Endothelial cell of umbilical vein (primary cell): ENCODE data around the gene MAP1LC3C. TPM values are rescaled to one million over a fixed set of nuclear protein-coding genes. Genes with fewer than 3 reads are reported as not detected.

Experiments
- BruUV-seq: library from RNA; stranded (reverse); fragments of 400-500 nt; replicated peaks from 2 replicates; lab custom pipeline; 2021; lab: Mats Ljungman, UMichigan
- CTCF ChIA-PET: fragments of 300-600, 350-600 bp; sonication (Branson Sonifier 250); formaldehyde crosslinking; loops from one replicate; lab custom pipeline; 2021; ENCODE audit warnings: antibody characterized with exemption, inconsistent platforms; lab: Charles Lee
- POLR2A ChIA-PET: fragments of 300-600, 350-600 bp; sonication (Branson Sonifier 250); formaldehyde crosslinking; loops from one replicate; lab custom pipeline; 2021; ENCODE audit warnings: antibody characterized with exemption, inconsistent platforms; lab: Charles Lee
- DNase-seq: peaks from one replicate; pipeline ENCODE4 v3.0.0-alpha.2; 2011; ENCODE audit warnings: low read depth, low spot score
- FAIRE-seq: peaks from 2 replicates; lab custom pipeline; 2011; peaks lifted over from hg19 to GRCh38; lab: Jason Lieb, UNC
- H2AFZ ChIP-seq: 2 replicates; pipeline ENCODE4 v1.6.0; 2012; ENCODE audit warnings: low read depth, low read length, control low read depth, inconsistent platforms
- H3K27ac ChIP-seq: 2 replicates; pipeline ENCODE4 v1.5.1; 2011; ENCODE audit warnings: low read depth, mild to moderate bottlenecking, control low read depth, low read length, moderate library complexity; ENCODE audit not compliant: insufficient read depth
- H3K27me3 ChIP-seq, 2 experiments: 2 replicates each; pipeline versions ENCODE4 v1.6.0 to v1.6.1; 2011; ENCODE audit warnings: low read length in 2 of 2, mixed read lengths in 1 of 2; ENCODE audit not compliant: control insufficient read depth in 2 of 2, insufficient read depth in 2 of 2
- H3K36me3 ChIP-seq, 2 experiments: 2 replicates in 1 of 2; 3 replicates in 1 of 2; pipeline ENCODE4 v1.5.1; 2011; ENCODE audit warnings: low read length in 2 of 2, mild to moderate bottlenecking in 1 of 2, moderate library complexity in 1 of 2; ENCODE audit not compliant: control insufficient read depth in 2 of 2, insufficient read depth in 2 of 2; ENCODE audit errors: extremely low read depth in 1 of 2
- H3K4me1 ChIP-seq: 3 replicates; pipeline ENCODE4 v1.5.1; 2011; ENCODE audit warnings: mild to moderate bottlenecking, low read length; ENCODE audit not compliant: control insufficient read depth, insufficient read depth; ENCODE audit errors: extremely low read depth
- H3K4me2 ChIP-seq: 2 replicates; pipeline ENCODE4 v1.6.1; 2011; ENCODE audit warnings: low read length, control low read depth, mixed read lengths; ENCODE audit not compliant: insufficient read depth
- H3K4me3 ChIP-seq, 3 experiments: fragments of 200-600 bp in 1 of 3; sonication (generic), shearing (Covaris generic) in 1 of 3; replicated peaks in 1 of 3; 2 replicates each; pipeline ENCODE4 v1.5.1; 2011 to 2016; ENCODE audit warnings: control low read depth in 3 of 3, low read length in 3 of 3, mild to moderate bottlenecking in 2 of 3, inconsistent platforms in 1 of 3, low read depth in 1 of 3, moderate library complexity in 1 of 3; ENCODE audit not compliant: insufficient read depth in 1 of 3
- H3K79me2 ChIP-seq: 2 replicates; pipeline ENCODE4 v1.6.0; 2012; ENCODE audit warnings: low read length, inconsistent platforms; ENCODE audit not compliant: control insufficient read depth, insufficient read depth
- H3K9ac ChIP-seq: replicated peaks from 2 replicates; pipeline ENCODE3; 2011; ENCODE audit warnings: low read length, control low read depth; ENCODE audit not compliant: insufficient read depth; ENCODE audit errors: extremely low read depth
- H3K9me1 ChIP-seq: replicated peaks from 3 replicates; pipeline ENCODE4 v1.6.0; 2011; ENCODE audit warnings: mild to moderate bottlenecking, low read length; ENCODE audit not compliant: control insufficient read depth, insufficient read depth; ENCODE audit errors: extremely low read depth
- H3K9me3 ChIP-seq: replicated peaks from 2 replicates; pipeline ENCODE4 v1.5.1; 2012; ENCODE audit warnings: low read length, inconsistent platforms; ENCODE audit not compliant: control insufficient read depth, insufficient read depth
- H4K20me1 ChIP-seq: replicated peaks from 2 replicates; pipeline ENCODE3; 2011; ENCODE audit warnings: mild to moderate bottlenecking, low read length; ENCODE audit not compliant: control insufficient read depth, insufficient read depth; ENCODE audit errors: extremely low read depth
- EZH2 ChIP-seq: IDR thresholded peaks from 2 replicates; pipeline ENCODE4 v1.6.1; 2012; ENCODE audit warnings: borderline replicate concordance, low read depth, mild to moderate bottlenecking, moderate library complexity, low read length, inconsistent platforms; ENCODE audit not compliant: severe bottlenecking
- FOS ChIP-seq: IDR thresholded peaks from 2 replicates; pipeline ENCODE4 v1.6.1; 2011; ENCODE audit warnings: mild to moderate bottlenecking, low read length, moderate library complexity, borderline replicate concordance; ENCODE audit not compliant: insufficient read depth
- GATA2 ChIP-seq: IDR thresholded peaks from 2 replicates; pipeline ENCODE4 v1.7.0; 2011; ENCODE audit warnings: low read depth, mild to moderate bottlenecking, moderate library complexity, mixed read lengths, low read length; ENCODE audit not compliant: insufficient read length, insufficient read depth
- JUN ChIP-seq: IDR thresholded peaks from 2 replicates; pipeline ENCODE4 v1.6.1; 2011; ENCODE audit warnings: borderline replicate concordance, low read depth; ENCODE audit not compliant: insufficient read length, insufficient read depth
- MYC ChIP-seq: IDR thresholded peaks from one replicate; pipeline ENCODE4 v1.6.1; 2011; ENCODE audit warnings: mild to moderate bottlenecking, low read depth, low read length
- POLR2A ChIP-seq: IDR thresholded peaks from 2 replicates; pipeline ENCODE4 v1.6.1; 2012; ENCODE audit warnings: low read depth, mild to moderate bottlenecking, control low read depth, low read length
- POLR2AphosphoS5 ChIP-seq: IDR thresholded peaks from 2 replicates; pipeline ENCODE4 v1.6.1; 2012; ENCODE audit warnings: low read depth, mild to moderate bottlenecking, control low read depth, low read length, moderate library complexity; ENCODE audit not compliant: insufficient read depth
- dilution Hi-C: fragments of 300-500 bp; cut with MboI; formaldehyde crosslinking; loops from one replicate; pipeline ENCODE4 v1.15.0; 2019; ENCODE audit warnings: low sequenced_read_pairs; ENCODE audit not compliant: extremely low pct_ligation_motif_present
- intact Hi-C: fragments of 100-400 bp; cut with micrococcal nuclease; formaldehyde crosslinking; loops from one replicate; pipeline ENCODE4 v1.10.0; 2022
- polyA plus RNA-seq, 4 experiments: library from polyadenylated mRNA; depleted of rRNA in 3 of 4; stranded (reverse) in 3 of 4; unstranded in 1 of 4; fragments of >200 nt; gene quantifications; 2 replicates each; pipeline versions ENCODE4 v1.2.1 to v1.2.3, GENCODE V29; 2011 to 2012; ENCODE audit warnings: missing spikeins in 1 of 4
- total RNA-seq: library from RNA; stranded (reverse); gene quantifications from 2 replicates; pipeline ENCODE4 v1.2.3, GENCODE V29; 2021
- TF ChIP-seq, protein P1 (sequence below): IDR thresholded peaks from 2 replicates; pipeline ENCODE4 v1.6.1; 2011; ENCODE audit not compliant: insufficient read depth, insufficient read length
- TF ChIP-seq, protein P2 (sequence below), 2 donors: IDR thresholded peaks; 1 replicate in 1 of 2; 2 replicates in 1 of 2; pipeline ENCODE4 v1.5.1; 2011; ENCODE audit warnings: low read length in 2 of 2, mild to moderate bottlenecking in 2 of 2, moderate library complexity in 2 of 2, control low read depth in 1 of 2, inconsistent platforms in 1 of 2, low read depth in 1 of 2; ENCODE audit not compliant: insufficient read depth in 1 of 2; ENCODE audit errors: extremely low read depth in 1 of 2

Gene MAP1LC3C
- total and polyA plus RNA-seq, 2 donors (not counting 3 experiments of a cell fraction or from before 2014, with no cell fraction given) = not detected

DNA sequence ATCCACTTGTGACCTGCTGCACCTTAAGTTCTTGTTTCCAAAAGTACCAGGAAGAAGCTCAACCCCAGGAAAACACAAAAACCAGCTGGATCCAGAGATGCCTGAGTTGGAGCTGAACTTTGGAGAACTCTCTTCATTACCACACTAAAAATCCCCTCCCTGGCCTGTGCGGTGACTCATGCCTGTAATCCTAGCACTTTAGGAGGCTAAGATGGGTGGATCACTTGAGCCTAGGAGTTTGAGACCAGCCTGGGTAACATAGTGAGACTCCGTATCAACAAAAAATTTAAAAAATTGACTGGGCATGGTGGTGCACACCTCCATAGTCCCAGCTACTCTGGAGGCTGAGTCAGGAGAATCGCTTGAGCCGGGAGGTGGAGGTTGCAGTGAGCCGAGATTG is 6.2 kb downstream of the MAP1LC3C start:
- no peak overlapping the region for H3K4me2 ChIP-seq
- no peaks in the 10 kb centered on the region for H3K9me3 ChIP-seq
- no peaks in the 10 kb centered on the region for H3K36me3 ChIP-seq
- no TSS peak for BruUV-seq
- intact Hi-C loops (no loop called here), dilution Hi-C loops (no loop called here)
- TF ChIP-seq FOS (no peak), POLR2AphosphoS5 (no peak), POLR2A (no peak), MYC (no peak), GATA2 (no peak), JUN (no peak), EZH2 (no peak)
- TF ChIP-seq, protein P1, sequence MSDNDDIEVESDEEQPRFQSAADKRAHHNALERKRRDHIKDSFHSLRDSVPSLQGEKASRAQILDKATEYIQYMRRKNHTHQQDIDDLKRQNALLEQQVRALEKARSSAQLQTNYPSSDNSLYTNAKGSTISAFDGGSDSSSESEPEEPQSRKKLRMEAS = no peak
- TF ChIP-seq, protein P2, sequence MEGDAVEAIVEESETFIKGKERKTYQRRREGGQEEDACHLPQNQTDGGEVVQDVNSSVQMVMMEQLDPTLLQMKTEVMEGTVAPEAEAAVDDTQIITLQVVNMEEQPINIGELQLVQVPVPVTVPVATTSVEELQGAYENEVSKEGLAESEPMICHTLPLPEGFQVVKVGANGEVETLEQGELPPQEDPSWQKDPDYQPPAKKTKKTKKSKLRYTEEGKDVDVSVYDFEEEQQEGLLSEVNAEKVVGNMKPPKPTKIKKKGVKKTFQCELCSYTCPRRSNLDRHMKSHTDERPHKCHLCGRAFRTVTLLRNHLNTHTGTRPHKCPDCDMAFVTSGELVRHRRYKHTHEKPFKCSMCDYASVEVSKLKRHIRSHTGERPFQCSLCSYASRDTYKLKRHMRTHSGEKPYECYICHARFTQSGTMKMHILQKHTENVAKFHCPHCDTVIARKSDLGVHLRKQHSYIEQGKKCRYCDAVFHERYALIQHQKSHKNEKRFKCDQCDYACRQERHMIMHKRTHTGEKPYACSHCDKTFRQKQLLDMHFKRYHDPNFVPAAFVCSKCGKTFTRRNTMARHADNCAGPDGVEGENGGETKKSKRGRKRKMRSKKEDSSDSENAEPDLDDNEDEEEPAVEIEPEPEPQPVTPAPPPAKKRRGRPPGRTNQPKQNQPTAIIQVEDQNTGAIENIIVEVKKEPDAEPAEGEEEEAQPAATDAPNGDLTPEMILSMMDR (IDR thresholded peaks at IDR 0.05; ENCODE audit: extremely low read depth in 1 of 2, insufficient read depth in 1 of 2, low read depth in 1 of 2, low read length in 2 of 2) = no peak
- H3K27me3 ChIP-seq = no peaks in the 10 kb centered on the region
- H3K79me2 ChIP-seq = no peaks in the 10 kb centered on the region
- no peak overlapping the region for H2AFZ ChIP-seq
- DNase-seq (no peak), FAIRE-seq (no peak)
- POLR2A ChIA-PET = interaction anchor here (0.5 kb wide), 1 partner anchor 396 kb away, joined by 7 read pairs; no protein-coding TSS in a partner anchor
- H3K27ac ChIP-seq = no peak overlapping the region
- no peak overlapping the region for H3K4me3 ChIP-seq
- H4K20me1 ChIP-seq = no peaks in the 10 kb centered on the region
- no peaks in the 10 kb centered on the region for H3K4me1 ChIP-seq
- CTCF ChIA-PET = no interaction called here
- H3K9me1 ChIP-seq = no peaks in the 10 kb centered on the region
- H3K9ac ChIP-seq = no peak overlapping the region
